Medulla oblongata (tissue), 1 donor: Measurements from ENCODE around the gene IQSEC1.

ENCODE experiments used
- DNase-seq: peaks from one replicate; pipeline ENCODE4 v3.0.0-alpha.2; 2015; ENCODE audit errors: extremely low spot score

IQSEC1 gene

DNA sequence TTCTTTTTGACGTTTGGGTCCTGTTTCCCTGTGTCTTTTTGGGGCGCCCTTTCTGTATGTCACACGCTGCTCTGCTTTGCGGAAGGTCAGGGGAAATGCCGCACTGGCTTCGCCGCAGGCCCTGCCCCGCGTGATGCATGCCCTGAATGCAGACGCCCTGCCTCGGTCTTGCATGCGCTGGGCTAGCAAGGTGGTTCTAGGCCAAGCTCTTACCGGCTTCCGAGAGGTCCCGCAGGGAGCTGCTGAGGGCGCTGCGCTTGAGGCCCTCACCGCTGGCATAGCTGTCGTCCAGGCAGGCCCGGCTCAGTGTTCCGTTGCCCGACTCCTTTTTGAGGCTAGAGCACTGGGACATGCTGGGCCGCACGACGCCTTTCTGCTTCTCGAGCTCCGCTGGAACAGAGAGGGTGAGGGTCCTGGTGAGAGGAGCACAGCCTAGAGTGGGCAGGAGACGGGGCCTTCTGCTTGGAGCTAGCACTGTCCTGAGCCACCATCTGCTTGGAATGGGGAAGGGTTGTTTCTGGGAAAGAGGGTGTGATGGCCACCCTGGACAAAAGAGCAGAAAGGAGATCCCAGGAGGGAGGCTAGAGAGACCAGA is 165.0 kb downstream of the IQSEC1 start:
- no peak for DNase-seq

DNA sequence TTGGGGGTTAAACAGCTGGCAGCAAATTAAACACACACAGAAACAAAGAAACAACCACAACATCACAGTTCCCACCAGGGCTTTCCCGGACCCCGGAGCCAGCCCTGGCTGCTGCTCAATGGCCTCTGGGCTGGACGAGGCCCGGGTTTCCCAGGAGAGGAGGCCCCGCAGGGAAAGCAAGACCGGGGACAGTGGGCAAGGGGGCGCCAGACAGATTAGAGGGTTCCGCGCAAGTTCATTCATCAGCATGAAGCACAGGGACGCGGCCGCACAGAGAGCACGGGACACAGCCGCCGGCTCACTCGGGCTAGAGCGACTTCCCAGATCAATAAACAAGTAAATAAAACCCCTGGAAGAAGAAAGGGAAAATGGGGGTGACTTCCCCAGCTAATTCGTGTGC is 165.5 kb downstream of the IQSEC1 start:
- no peak for DNase-seq

- DNase-seq: no peak
Observed at GRCh38 chr3:12907296-12907695, 165.9 kb downstream of the IQSEC1 start.

GRCh38 chr3:12906916-12907290 is 166.3 kb downstream of the IQSEC1 start:
- no peak for DNase-seq

- DNase-seq: no peak
Observed at GRCh38 chr3:12906141-12906915, 166.9 kb downstream of the IQSEC1 start.

GRCh38 chr3:12905316-12906071 is 167.7 kb downstream of the IQSEC1 start:
- DNase-seq: no peak

GRCh38 chr3:12904951-12905315 is 168.3 kb downstream of the IQSEC1 start:
- no peak for DNase-seq

GRCh38 chr3:12903881-12904280 is 169.3 kb downstream of the IQSEC1 start:
- DNase-seq: no peak

DNA sequence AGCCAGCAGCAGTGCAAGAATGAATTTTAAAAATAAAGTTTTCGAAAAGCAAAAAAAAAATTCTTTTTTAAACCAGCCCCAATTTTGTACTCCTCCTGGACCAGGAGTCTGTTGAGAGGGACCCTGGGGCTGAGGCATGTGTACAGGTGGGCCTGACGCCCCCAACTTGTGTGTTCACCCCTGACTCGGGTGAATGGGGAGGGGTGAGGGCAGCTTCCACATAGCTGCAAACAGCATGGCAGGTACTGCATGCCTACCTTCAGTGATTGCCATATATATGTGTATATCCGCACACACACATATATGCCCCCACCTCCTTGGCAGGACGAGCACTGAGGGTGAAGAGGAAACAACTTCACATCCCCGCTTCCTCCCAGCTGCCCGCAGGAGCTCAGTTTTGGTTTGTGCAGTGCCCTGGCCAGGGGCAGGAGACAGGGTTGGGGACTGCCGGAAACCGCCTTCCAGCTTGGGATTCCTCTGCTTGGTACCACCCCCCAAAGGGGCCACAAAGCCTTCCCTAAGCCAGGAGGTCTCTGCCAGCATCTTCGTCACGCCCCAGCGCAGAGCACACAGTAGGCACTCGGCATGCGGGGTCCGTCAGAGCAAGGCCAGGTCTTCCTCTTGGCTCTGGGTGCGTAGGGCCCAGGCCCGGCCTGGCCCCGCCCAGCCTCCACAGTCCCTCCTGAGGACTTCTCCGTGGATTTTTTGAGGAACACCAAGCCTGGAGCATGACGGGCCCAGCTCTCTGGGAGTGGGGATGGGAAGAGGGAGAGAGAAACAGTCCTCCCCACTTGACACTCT is 170.0 kb downstream of the IQSEC1 start:
- DNase-seq: no peak

DNA sequence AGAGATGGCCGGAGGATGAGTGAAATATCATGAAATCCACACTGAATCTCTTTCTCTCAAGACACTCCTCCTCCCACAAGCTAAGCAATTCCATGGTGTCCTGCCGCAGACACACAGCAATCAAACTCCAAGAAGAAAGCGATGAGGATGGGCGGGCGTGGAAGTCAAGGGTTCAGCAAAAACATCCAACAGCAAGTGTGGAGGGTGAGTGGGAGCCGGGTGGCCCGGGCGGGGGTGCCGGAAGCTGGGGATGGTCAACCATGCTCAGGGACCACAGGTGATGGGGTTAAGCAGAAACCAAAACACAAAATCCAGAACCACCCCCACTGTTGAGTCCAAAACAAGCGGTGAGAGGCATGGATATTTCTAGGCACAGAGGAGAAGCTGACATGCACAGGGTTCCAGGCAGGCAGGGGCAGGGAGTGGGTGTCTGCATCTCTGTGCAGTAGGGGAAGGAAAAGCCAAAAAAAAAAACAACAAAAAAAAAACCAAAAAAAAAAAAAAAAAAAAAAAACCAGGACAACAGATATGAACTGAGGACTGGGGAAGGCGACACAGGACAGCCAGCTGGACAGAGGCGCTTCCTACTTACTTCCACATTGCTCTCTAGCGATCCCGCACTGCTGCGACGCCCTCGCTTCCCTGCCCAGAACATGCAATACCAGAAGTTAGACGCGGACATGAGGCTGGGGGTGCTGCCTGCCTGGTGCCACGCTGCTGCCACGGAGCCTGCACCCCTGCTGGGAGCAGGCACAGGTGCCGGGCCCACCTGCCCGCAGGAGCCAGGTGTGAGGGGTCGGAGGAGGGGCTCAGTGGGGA is 170.8 kb downstream of the IQSEC1 start:
- no peak for DNase-seq

DNA sequence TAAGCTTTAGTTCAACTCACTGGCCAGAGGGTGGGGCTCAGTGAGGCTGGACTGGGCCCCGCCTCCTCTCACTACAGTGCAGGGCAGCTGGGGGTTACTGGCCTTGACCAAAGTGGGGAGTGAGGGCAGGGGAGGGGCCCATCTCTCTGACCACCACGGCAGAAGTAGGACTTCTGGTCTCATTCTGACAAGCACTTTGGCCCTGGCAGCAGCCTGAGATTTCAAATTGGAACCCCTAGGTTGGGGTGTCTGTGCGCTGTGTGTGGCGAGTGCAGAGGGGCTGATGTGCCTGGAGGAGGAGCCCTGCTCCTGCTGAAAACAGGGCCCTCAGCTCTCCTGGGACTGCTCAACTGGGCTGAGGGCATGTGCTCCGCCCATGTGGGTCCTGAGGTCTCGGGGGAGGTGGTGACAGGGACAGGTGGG is 171.6 kb downstream of the IQSEC1 start:
- no peak for DNase-seq

DNA sequence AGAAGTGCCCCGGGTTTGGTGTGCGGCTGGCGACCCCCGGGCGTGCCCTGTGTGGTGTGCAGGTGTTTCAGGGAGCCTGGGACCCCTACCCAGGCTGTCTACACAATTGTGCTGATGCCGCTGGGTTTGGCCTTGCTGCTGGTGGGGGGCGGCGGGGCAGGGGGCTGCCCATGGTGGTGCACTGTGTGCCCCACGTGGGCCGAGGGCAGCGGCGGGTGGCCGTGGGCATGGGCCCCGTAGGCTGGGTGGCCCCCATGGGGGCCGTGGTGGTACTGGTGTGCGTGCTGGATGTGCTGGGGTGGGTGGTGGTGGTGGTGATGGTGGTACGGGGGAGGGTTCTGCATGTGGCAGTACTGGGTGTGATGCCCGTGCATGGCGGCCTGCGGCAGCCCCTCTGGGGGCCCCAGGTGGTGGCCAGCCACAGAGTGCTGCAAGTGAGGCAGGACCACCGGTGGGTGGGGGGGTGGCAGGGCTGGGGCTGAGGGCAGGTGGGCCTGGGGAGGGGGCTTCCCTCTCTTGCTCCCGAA is 172.3 kb downstream of the IQSEC1 start:
- DNase-seq: no peak

DNA sequence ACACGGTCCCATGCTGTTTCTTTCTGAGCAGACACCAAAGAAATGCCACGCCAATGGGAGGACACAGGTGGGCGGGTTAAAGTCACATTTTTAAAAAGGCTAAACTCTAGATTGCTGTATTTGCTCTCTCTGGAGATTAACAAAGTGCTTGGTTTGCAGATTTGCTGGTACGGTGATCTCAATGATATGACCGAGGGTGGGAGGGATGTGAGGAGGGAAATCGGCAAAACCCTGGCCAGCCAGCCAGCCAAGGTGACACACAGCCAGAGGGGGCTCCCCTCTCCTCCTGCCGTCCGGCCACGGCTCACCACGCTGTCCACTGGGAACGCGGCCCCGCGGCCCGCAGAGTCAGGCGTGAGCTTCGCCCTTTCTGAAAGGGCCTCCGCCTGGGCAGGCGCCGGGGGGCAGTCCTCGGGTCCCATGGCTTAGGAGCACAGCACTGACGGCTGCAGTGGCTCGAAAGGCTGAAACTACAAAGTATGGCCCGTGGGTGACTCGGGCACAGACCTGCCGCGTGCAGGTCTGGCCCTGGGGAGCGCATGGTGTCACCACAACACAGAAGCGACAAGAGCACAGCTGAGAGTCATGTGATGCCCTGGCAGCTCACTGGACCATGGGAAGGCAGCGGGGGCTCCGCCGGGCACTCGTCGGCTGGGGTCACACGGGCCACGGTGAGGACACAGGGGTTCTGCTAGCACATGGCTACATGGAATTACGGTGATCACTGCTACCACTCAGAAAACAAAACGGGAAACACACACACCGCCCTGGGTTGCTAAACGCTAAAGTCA is 174.1 kb downstream of the IQSEC1 start:
- DNase-seq: no peak

DNA sequence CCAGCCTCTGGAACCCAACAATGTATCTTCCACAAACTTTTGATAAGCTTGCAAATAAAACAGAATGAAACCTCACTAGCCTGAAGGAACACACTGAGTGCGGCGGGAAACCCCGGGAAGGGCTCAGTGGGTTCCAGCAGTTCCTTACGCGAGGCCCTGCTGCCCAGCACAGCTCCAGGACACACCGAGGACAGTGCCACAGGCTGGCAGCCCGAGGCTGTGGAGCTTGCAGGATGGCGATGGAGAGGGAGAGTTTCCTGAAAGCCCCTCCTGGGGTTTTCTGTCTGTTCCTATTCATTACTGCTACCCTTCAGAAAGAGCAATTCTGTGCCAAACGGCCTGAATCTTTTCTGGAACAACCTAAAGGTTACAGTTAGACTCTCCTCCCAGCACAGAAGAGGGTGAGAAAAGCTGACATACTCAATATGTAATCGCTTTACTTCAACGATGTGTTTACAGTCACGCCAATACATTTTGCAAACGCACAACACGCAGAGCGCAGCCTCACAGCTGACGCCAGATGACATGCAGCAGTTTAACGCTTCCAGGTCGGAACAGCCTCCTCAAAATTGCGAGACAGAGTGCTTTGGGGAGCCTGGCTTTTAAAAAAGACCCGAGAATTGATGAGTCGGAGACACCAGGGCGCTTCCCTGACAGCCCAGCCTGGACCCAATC is 174.8 kb downstream of the IQSEC1 start:
- DNase-seq: no peak

DNA sequence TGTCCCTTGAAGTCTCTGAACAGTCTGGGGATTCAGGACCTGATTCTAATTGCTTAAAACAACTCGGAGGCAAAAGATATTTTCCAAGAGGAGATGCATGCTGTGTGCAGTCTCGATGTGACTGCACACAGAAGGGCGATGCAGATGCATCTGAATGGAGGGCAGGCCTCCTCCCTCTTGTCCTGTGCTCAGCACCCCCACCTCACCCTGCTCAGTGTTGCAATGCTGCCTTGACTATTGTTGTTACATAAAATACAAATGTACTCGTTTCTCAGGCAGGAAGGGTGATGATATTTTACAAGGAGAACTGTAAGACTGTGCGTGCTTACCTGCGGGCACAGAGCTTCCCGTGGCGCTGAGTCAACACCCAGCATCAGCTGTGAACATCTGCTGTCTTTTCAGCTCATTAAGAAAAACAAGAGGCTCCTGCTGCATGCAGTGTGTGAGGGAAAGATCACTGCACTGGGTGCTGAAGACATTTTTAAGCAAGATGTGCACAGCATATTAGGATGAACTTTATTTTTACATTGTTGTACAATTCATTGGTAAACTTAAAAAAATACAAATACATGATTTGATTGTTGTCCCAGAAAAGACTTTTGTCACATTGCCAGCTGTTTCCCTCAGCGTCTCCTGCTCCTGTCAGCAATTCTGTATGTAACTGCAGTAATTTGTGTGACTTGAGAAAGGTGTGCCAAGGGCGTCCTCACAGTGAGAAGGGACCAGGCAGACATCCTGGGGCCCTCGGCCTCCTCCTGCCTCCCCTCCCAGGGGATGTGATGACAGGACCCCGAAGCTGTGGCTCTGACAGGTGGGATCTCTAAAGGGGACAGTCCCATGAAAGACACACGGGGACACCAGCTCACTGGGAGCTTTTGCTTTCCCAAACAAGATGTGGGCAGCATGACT is 175.6 kb downstream of the IQSEC1 start:
- DNase-seq: no peak

- DNase-seq: peak; percentile 54
Observed at GRCh38 chr3:12896063-12896985, 176.9 kb downstream of the IQSEC1 start.

GRCh38 chr3:12895391-12896062 is 177.7 kb downstream of the IQSEC1 start:
- no peak for DNase-seq
